Stimulated activated naive CD4-positive, alpha-beta T cell treated with Interleukin-2 at 50 U/mL for 16 hours (primary cell): ENCODE measurements around the gene DCAF5.
"Not testable (repeated sequence)": the region's sequence is repeated elsewhere in the genome, so short reads cannot be mapped to it uniquely, and the experiment has no call there.

Source experiments
- DNase-seq: peaks from one replicate; lab custom pipeline; 2025; lab: John Stamatoyannopoulos, UW

DCAF5 gene

DNA sequence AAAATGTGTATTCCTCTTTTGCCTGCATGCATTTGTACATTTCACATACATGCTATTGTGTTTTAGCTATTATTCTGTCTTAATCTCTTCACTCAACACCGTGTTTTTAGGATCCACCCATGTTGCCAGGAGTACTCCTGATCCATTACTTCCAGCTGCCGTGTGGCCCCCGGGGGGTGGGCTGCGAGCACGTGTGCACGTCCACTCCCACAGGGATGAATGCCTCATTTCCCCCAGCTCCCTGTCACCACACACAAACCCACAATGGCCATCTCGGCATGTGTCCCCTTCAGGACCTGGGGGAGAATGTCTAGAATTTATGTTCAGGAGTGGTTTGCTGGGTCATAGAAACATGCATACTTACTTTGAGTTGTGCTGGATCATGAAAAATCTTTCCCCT, 111.1 kb downstream of the DCAF5 start:
- no peak for DNase-seq

DNA sequence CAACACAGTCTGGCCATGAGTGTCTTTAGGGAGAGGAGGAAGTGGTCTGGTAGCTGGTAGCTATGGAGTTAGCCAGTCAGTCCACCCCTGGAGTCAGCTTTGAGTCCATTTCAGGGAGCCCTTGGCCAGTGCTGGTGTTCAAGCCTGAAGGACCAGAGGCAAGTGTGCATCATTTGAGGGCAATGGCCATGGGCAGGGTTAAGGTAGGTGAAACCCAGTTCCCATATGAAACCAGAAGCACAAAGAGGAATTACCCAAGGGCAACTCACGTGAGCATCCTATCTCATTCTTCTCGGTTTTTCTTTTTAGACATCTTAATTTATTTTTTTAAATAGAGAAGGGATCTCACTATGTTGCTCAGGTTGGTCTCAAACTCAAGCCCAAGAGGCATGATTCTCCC, 112.6 kb downstream of the DCAF5 start:
- no peak for DNase-seq

DNA sequence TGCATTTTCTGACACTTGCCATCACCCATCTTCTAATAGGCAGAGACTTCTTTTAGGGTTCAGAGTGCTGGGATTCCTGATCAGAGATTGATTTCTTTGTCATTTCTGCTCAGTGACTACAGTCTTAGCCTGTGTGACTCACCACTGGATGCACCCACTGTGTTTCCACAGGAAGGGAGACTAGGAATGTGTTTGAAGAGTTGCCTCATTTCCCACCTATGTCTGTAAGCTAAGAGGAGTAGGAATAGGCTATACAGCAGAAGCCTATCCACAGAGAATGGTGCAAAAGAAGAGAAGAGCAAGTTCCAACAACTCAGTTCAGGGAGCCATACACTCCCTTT, 113.7 kb downstream of the DCAF5 start:
- DNase-seq: no peak

GRCh38 chr14:69038455-69039287, 114.2 kb downstream of the DCAF5 start:
- DNase-seq: no peak

- DNase-seq: no peak
These were observed 115.0 kb downstream of the DCAF5 start for GRCh38 chr14:69037790-69038454.

- DNase-seq: no peak
These were observed 116.0 kb downstream of the DCAF5 start for GRCh38 chr14:69036757-69037506.

DNA sequence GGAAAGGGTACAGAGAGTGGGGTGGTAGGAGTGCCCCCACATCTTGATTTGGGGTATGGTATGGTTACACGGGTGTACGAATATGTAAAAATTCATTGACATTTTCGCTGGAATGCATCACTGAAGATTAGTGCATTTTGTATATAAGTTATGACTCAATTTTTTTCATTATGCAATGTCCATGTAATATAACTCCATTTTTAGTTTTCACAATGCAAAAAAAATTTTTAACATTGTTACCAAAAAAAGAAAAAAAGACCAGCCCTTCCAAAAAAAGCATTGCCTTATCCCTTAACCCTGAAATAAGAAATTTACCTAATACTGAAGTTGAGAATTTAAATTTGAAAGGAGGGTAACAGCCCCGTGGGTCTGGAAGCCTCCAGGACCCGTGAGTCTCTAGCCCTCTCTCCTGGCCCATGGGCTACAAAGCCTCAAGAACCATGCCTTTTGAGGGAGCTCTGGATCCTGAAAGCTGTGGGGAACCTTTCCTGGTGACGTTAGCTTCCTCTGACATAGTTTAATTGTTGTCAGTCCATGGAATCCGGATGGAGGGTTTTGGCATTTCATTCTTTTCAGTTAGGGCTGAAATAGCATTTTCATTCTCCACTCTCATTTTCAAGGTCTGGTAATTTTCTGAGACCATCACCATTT, 118.2 kb downstream of the DCAF5 start:
- no peak for DNase-seq

- DNase-seq: no peak
These were observed 125.5 kb downstream of the DCAF5 start for GRCh38 chr14:69027242-69027913.

- no peak for DNase-seq
These were observed 129.9 kb downstream of the DCAF5 start for GRCh38 chr14:69023035-69023434.

- not testable (repeated sequence) for DNase-seq
These were observed 130.8 kb downstream of the DCAF5 start for GRCh38 chr14:69022093-69022492.

DNA sequence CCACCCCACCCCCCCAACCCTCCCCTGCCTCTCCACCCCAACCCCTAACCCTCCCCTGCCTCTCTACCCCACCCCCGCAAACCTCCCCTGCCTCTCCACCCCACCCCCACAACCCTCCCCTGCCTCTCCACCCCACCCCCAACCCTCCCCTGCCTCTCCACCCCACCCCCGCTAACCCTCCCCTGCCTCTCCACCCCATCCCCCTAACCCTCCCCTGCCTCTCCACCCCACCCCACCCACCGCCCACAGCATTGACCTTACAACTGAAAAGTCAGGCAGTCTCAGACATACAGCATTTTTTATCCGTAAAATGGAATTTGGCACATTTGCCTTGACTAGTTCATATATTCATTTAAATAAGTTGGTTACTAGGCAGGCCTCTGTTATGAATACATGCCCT, 135.2 kb downstream of the DCAF5 start:
- DNase-seq: no peak

DNA sequence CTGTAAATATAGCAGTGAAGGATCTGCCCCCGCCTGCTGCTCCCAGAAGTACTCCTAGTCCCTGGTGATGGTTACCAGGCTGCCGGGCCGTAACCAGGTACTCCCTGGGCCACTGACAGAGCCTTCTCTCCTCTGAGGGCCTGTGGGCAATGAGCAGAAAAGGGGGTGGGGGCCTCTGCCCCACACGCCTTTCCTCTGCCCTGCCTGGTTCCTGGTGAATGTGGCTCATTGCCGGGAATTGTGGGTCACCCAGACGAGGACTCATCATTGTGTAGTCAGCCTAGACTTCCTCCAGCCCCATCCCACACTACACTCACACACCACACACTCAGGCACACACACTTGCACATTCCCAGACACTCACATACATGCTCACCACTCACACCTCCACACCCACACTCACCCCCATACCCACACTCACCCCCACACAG, 138.1 kb downstream of the DCAF5 start:
- no peak for DNase-seq

GRCh38 chr14:69013943-69014782, 138.8 kb downstream of the DCAF5 start:
- DNase-seq: no peak

- DNase-seq: no peak
These were observed 140.5 kb downstream of the DCAF5 start for GRCh38 chr14:69012256-69012953.

GRCh38 chr14:69010648-69011047, 142.3 kb downstream of the DCAF5 start:
- no peak for DNase-seq

DNA sequence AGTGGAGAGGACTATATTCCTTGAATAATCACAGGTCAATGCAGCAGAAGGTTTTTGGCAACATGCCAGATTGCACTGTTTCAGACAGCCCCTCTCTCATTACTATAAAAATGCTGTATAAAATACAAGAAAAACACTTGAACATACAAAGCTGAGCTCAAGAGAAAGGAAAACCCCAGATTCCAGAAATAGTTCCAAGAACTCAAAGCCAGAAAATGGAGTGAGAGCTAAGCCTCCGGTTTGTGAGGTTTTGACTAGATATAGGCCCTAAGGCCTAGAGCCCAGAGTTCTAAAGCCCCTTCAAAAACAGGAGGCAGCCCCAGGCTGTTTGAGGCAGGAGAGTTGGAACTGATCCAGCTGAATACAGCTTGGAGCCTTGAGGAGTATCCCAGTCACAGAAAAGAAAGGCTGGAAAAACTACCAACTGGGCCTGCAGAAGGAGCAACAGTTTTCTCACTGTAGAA, 144.5 kb downstream of the DCAF5 start:
- no peak for DNase-seq

GRCh38 chr14:69006346-69006745, 146.6 kb downstream of the DCAF5 start:
- DNase-seq: no peak

DNA sequence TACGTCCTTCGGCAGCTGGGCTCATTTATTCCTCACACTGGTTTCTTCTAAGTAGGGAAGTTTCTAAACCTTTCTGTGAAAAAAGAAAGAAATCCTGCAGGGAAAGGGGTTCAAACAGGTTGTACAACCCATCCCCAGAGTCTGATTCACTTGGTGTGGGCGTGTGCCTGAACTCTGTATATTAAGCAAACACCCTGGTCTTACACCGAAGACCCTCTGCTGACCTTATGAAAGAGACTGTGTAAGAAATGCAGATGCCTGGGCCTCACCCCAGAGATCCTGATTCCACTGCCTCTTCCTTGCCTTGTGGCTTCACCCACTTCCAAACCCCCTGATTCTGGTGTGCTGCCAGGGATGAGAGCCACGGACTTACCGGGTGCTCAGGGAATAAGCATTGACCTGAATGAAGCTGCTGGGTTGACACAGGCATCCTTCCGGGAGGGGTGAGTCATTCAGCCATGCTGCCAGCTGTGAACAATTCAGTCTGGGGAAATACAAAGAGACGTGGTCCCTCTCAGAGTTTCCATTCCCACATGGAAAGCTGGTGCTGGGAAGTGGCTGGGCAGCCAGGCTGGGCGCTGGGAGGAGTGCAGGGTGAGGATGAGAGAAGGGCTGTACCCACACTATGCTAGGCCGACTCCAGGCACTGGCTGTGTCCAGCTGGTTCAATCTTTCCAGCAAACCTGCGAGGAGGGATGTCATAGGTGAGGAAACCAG, 147.3 kb downstream of the DCAF5 start:
- no peak for DNase-seq

DNA sequence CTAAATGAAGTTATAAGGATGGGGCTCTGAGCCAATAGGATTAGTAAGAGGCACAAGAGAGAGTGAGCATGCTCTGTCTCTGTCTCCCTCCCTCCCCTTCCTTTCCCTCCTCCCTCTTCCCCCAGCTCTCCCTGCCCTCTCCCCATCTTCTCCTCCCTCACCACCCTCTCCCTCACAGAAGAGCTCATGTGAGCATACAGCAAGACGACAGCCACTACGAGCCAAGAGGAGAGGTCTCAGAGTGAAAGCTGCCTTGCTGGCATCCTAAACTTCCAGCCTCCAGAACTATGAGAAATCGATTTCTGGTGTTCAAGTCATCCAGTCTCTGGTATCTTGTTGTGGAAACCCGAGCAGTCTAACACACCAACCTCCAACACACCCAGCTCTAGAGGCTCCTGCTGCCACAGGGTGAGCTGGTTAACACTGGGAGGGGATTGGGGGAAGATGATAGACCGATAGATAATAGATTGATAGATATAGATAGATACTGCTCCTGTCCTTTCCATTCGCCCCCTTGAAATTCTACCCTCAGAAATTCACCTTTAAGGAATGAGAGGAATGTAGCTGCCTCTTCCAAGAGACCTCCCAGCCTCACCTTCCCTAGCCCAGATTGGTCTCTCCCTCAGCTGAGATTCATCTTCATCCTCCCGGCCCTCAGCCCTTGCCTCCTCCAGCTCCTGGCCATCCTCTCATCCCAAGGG, 148.0 kb downstream of the DCAF5 start:
- DNase-seq: no peak
